GM18861 (cell line): Measurements from ENCODE around the gene PTBP2.
"Not testable (repeated sequence)": the region's sequence is repeated elsewhere in the genome, so short reads cannot be mapped to it uniquely, and the experiment has no call there.

Source experiments
- ATAC-seq: cut with Tn5 transposase; IDR thresholded peaks from one replicate; pipeline ENCODE4 v1.9.1; 2021; ENCODE audit not compliant: unreplicated experiment

PTBP2 gene

GRCh38 chr1:96727860-96728259, 6.3 kb downstream of the PTBP2 start:
- no peak for ATAC-seq

- no peak for ATAC-seq
Measured at GRCh38 chr1:96730574-96731298, 9.2 kb downstream of the PTBP2 start.

DNA sequence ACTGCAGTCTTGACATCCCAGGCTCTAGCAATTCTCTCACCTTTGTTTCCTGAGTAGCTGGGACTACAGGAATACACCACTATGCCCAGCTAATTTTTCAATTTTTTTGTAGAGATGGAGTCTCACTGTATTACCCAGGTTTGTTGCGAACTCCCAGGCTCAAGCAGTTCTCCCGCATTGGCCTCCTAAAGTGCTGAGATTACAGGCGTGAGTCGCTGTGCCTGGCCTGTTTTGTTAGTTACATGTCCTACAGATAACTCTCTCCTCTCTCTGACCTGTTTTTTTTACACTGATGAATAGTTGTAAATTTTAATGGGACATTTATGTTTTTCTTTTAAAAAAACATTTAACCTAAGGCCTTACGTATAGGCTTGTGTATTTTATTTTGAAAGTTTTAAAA, 19.8 kb downstream of the PTBP2 start:
- ATAC-seq = no peak

GRCh38 chr1:96746440-96747420, 25.1 kb downstream of the PTBP2 start:
- no peak for ATAC-seq

- no peak for ATAC-seq
Measured at GRCh38 chr1:96747565-96747964, 26.0 kb downstream of the PTBP2 start.

DNA sequence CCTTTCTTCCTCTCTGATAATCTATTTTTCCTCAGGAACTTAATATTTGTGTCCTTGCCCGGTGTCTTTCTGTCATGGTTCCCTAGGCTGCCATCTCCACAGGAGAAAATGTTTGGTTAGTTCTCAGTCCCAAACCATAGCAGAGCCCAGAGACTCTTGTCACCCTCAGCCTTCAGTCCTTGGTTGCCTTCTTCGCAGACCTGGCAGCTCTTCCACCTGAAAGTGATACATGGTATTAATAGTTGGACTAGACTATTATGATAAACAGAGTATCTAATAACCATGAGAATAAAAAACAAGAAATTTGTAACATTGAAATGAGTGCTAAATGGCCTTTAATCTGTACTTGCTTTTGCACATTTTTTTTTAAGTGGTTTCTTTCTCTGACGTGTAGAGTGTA, 26.5 kb downstream of the PTBP2 start:
- no peak for ATAC-seq

DNA sequence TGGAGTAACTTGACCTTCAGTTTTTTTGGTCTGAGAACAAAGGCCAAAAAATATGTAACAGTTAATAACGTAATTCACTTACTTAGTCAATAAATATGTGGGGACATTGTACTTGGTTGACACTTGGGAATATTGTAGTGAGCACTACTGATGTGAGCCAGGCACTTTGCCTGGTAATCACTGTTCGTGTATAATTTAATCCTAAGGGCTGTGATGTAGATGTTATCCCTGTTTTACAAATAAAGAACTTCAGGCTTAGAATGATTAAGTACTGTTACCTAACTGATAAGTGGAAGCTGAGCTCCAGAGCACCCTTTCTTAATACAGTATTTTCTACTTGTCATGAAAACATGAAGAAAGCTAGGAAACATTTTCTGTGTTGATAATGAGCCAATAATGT, 28.0 kb downstream of the PTBP2 start:
- no peak for ATAC-seq

GRCh38 chr1:96752394-96752793, 30.8 kb downstream of the PTBP2 start:
- no peak for ATAC-seq

GRCh38 chr1:96756789-96757188, 35.2 kb downstream of the PTBP2 start:
- no peak for ATAC-seq

DNA sequence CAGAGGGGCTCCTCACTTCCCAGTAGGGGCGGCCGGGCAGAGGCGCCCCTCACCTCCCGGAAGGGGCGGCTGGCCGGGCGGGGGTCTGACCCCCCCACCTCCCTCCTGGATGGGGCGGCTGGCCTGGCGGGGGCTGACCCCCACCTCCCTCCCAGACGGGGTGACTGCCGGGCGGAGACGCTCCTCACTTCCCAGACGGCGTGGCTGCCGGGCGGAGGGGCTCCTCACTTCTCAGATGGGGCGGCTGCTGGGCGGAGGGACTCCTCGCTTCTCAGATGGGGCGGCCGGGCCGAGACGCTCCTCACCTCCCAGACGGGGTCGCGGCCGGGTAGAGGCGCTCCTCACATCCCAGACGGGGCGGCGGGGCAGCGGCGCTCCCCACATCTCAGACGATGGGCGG, 41.0 kb downstream of the PTBP2 start:
- not testable (repeated sequence) for ATAC-seq

GRCh38 chr1:96763514-96763913, 41.9 kb downstream of the PTBP2 start:
- ATAC-seq = no peak

- ATAC-seq = no peak
Measured at GRCh38 chr1:96764469-96764868, 42.9 kb downstream of the PTBP2 start.

- ATAC-seq = no peak
Measured at GRCh38 chr1:96771847-96772246, 50.3 kb downstream of the PTBP2 start.

DNA sequence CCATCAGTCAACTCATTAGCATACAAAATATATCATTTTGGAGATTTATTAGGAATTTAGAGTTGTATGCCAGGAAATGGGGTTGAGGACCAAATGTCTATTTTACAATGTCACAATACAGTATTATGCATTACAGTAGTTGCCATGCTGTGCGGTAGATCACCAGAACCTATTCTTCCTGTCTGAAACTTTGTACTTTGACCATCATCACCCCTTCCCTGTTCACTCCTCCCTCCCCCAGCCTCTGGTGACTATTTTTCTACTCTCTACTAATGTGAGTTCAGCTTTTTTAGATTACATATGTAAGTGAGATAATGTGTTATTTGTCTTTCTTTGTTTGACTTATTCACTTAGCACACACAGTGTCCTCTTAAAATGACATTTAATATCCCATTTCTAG, 50.8 kb downstream of the PTBP2 start:
- ATAC-seq = no peak

GRCh38 chr1:96772972-96773371, 51.4 kb downstream of the PTBP2 start:
- no peak for ATAC-seq

GRCh38 chr1:96782206-96782605, 60.6 kb downstream of the PTBP2 start:
- no peak for ATAC-seq

DNA sequence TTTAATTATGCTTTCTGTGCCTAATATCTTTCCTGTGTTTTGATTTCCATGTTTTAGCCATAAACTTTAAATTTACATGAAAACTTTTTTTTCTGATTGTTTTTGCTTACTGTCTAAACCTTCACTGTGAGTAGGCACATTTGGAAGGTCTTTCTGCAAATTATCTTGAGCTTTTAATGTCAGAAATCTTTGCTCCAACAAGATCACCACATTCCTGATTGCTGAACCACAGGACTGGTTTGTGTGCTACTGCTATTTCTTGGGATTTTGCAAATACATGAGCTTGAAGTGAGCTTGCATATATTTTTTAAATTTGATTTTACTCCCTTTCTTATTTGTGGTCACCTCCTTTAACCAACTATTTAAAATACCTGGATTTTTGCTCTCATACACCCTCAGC, 61.3 kb downstream of the PTBP2 start:
- ATAC-seq = no peak

DNA sequence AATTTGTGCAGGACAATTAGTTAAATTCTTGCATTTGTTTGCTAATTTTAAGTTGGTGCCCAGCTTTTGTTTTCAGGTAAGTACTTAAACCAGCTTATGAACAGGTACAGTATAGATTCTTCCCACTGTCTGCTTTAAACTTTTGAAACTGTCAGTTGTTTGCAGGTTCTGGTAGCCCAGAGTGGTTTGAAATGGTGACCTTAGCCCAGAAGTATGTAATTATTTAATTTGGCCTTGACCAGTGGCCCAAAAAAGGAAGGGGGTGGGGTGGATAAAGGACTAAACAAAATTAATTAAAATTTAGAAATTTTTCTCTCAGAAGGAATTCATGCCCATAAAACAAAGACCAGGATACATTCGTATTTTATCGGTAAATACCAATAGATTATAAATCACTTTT, 69.0 kb downstream of the PTBP2 start:
- ATAC-seq = no peak

DNA sequence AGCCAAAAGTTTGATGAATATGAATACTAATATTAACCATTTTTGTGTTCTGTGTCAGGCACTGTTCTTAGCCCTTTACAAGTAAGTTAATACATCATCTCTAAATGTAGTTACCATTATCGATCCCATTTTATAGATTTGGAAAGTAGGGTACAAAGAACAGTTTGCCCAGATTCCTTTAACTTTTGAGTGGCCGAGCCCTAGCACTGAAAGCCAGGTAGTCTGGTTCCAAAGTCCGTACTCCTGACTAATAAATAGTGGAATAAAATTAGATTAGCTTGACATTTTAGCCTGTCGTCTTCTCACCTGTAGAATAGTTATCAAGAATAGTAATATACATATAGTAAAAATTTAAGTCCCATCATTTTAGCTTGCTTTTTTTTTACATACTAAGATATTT, 70.6 kb downstream of the PTBP2 start:
- ATAC-seq = no peak

GRCh38 chr1:96801696-96802095, 80.1 kb downstream of the PTBP2 start:
- ATAC-seq = not testable (repeated sequence)

DNA sequence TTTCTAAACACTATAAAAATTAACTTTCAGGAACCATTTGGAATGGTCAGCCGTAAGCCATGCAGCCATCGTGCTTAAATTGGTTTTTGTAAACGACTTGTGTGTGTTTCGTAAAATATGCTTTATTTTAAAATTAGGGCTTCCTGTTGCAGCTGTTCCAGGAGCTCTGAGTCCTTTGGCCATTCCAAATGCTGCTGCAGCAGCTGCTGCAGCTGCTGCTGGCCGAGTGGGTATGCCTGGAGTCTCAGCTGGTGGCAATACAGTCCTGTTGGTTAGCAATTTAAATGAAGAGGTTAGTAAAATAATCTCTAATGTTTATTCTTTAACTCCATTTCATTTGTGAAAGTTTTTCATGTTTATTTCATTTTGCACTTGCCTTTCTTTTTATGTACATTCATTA, 83.1 kb downstream of the PTBP2 start:
- ATAC-seq = no peak

DNA sequence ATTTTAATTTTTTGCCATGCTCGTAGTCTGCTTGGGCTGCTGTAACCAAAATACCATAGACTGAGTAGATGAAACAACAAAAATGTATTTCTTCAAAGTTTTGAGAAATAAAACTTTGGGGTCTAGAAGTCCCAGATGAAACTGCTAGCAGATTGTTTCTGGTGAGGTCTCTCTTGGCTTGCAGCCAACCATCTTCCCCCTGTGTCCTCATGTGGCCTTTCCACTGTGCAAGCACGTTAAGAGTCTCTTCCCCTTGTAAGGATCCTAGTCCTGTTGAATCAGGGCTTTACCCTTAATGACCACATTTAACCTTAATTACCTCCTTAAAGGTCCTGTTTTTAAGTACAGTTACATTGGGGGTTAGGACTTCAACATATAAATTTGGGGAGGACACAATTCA, 86.6 kb downstream of the PTBP2 start:
- no peak for ATAC-seq
